Forelimb muscle (tissue), 1 donor: ENCODE data around the gene ARL13B. TPM values are rescaled to one million over a fixed set of nuclear protein-coding genes. Genes with fewer than 3 reads are reported as not detected.
"Not testable (repeated sequence)": the region's sequence is repeated elsewhere in the genome, so short reads cannot be mapped to it uniquely, and the experiment has no call there.

Experiments used
- DNase-seq: peaks from one replicate; pipeline ENCODE4 v3.0.0-alpha.2; 2013; ENCODE audit warnings: low read depth
- polyA plus RNA-seq: library from polyadenylated mRNA; unstranded; fragments of 120-200 nt; gene quantifications from one replicate; pipeline ENCODE4 v1.2.1, GENCODE V29; 2013; ENCODE audit not compliant: insufficient read length

ARL13B gene
- 5.1 TPM for polyA plus RNA-seq

DNA sequence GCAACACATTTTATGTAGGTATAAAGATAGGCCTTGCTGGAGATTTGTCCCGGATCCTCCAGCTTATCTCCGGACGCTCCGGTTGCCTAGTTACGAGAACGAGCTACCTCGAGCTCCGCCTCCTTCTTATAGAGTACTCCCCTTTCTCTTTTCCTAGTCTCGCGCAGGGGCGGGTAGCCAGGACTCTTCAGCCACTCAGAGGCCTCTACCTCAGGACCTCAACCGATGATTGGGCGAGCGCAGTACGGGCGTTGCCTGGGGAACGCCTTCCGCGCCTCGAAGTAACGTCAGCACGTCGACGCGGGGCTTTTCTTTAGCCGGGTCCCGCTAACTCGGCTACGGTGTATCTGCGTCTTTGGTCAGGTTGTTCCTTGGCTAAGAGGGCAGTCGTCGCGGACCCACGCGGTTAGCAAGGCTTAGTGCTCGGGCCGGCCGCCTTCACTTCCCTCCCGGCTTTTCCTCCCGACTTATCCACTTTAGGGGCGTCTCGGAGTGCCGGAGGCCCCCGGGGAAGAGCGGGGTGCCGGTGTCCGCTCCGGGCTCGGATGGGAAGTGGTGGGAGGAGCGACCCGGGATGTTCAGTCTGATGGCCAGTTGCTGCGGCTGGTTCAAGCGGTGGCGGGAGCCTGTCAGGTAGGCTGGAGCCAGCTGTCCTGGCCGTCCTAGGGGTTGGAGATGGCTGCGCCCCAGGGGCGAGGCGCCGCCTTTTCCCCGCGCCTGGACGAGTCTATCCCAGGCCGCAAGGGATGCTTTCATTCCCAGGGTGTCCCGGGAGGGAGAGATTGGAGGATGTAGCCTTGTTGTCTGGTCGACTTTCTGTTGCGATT, at the start of gene ARL13B:
Gene ARL13B (plus strand): TSS at position 306 of the 827 bp plus-strand sequence. CDS start 269 bp downstream, at position 575.
- DNase-seq: peak; percentile 97

DNA sequence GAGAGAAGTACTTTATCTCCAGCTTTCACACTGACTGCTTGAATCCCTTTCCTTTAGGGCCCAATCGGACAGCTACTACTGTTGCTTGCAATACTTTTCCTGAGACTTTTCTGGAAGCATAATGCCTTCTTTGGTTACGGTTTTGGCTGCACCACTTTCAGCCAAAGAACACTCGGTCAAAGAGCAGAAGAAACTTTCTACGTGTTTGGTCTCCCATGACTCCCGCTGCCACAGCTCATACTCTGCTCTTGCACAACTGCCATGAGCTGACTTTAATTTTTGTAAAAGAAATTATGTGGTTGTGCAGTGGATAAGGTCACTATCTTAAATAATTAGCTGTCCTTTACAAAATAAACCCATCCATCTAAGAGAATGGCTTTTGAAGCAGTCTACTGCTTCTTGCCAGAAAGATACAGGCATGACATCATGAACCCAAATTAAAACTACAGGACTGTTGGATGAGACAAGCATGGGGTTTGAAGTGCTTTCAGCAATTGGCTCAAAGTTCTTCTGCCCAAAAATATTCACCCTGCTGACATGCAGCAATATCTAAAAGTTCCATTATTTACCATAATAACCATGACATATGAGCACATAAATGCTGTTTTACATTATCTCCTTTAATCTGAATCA, 48.2 kb upstream of the ARL13B start:
- DNase-seq: no peak

DNA sequence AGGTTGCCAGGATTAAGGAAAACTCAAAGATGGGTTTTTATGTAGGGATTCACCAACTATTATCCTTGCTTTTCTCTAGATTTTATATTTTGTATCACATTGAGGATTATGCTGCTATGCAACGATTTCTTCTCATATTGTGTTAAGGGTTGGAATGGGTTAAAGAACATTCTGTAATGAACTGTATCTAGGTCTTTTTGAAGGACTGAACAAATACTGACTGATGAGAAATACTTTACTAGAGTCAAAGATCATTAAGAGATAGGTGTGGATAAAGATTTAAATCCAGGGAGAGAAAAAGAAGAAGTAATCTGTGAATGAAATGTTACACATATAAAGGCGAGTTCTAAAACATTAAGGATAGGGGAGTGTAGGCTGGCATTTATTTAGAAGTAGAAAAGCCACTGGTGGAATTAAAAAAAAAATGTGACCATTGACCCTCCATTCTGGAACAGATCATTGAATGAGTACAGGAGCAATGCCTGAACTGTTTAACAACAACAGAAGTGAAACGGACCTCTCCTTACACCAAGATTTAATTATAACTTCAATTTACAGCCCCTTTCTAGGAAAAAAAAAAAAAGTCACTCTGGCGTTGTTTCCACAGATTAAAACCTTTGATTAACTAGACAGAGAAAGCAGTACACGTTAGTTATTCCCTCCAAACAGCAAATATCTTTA, 45.4 kb upstream of the ARL13B start:
- DNase-seq: no peak

DNA sequence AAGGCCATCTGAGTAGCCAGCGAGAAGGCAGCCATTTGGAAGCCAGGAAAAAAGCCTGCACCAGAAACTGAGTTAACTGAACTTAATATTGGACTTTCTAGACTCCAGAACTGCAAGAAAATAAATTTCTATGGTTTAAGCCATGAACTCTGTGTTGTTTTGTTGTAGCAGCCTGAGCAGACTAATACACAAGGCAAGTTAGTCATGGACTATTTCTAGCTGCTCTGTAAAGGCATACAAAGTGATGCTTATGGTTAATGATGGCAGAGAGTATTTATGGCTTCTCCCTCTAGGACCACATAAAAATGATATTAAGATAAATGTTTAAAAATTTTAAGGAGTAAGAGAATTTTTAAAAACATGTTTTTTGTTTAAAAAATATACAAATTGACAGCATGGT, 43.4 kb upstream of the ARL13B start:
- no peak for DNase-seq

DNA sequence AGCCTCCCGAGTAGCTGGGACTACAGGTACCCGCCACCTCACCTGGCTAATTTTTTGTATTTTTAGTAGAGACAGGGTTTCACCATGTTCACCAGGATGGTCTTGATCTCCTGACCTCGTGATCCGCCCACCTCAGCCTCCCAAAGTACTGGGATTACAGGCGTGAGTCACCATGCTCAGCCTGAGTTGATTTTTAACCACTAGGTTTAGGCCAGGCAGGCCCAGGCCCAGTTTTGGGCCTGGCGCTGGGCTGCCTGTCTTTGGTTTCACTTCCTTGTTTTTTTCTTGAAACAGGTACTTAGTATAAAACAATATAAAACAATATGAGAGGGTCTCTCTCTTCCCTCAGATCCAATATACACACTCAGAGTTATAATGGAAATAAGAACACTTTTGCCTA, 42.5 kb upstream of the ARL13B start:
- not testable (repeated sequence) for DNase-seq

DNA sequence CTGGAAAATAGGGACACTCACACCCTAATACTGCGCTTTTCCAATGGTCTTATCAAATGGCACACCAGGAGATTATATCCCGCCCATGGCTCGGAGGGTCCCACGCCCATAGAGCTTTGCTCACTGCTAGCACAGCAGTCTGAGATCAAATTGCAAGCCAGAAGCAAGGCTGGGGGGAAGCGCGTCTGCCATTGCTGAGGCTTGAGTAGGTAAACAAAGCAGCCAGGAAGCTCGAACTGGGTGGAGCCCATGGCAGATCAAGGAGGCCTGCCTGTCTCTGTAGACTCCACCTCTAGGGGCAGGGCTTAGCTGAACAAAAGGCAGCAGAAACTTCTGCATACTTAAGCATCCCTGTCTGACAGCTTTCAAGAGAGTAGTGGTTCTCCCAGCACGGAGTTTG, 30.0 kb upstream of the ARL13B start:
- DNase-seq: not testable (repeated sequence)

DNA sequence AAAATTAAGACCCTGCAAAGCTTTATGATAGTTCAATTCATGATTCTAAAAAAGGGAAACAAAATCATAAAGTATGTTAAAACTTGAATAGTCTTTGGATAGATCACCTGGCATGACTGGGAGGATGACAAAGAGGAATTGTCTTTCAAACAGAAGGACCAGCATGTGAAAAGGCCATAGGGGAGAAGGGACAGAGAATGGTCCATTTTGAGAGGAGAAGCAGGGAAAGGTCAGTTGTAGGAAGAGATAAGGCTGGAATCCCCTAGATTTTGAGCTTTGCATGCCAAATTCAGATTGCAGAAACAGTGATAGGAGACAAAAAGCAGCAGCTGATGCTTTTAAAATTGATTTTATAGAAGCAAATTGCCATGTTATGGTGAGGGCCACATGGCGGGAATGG, 18.9 kb upstream of the ARL13B start:
- DNase-seq: no peak

DNA sequence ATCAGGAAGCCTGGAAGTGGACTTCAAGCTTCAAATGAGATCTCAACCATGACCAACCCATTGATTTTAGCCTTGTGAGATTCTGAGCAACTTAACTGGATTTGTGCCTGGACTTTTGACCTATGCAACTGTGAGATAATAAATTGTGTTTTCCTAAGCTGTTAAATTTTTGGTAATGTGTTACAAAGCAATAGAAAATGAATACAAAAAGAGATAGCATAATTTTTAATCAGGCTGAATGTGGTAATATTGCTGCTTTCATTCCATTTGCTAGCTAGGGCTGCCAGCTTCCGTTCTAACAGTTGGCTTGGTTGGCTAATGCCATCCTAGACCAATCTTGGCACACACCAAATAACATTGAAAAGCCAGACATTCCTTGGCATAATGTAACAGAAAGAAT, 18.5 kb upstream of the ARL13B start:
- DNase-seq: no peak

DNA sequence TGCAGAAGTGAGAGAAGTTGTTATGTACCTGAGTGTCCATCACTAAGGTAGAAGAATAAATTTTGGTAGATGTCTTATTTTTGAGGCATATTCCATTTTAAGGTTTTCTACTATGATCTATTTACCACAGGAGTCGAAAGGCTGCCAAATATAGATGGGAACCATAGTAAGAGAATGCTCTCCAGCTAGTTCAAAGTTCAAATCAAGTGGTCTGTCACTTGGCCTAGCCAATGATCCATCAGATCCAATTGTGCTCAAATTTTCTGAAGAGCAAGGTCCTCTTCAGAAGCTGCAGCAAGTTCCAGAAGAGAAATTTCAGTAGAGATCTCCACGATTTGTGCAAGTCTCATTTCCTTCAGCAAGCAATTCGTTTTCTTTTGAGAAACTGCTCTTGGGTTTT, 17.2 kb upstream of the ARL13B start:
- no peak for DNase-seq

DNA sequence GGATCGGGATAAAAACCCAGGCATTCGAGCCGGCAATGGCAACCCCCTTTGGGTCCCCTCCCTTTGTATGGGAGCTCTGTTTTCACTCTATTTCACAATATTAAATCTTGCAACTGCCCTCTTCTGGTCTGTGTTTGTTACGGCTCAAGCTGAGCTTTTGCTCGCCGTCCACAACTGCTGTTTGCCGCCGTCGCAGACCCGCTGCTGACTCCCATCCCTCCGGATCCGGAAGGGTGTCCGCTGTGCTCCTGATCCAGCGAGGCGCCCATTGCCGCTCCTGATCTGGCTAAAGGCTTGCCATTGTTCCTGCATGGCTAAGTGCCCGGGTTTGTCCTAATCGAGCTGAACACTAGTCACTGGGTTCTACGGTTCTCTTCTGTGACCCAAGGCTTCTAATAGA, 14.8 kb upstream of the ARL13B start:
- DNase-seq: not testable (repeated sequence)

DNA sequence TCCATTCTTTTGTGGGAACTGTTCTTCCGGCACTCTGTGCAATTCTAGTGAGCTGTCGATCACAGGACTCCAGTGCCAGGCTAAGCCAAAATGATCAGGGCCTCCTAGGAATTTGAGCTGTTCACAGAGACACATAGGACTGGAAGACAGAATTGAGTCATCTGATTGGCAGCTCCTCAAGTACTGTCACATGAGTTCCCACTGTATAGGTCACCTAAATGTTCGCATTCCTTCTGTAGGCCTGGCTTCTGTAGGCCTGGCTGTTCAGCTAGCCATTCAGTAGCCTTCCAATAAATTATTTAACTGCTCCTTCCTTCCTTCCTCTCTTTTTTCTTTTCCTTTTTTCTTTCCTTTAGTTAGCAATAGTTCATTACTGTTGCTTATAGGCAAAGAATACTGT, 10.5 kb upstream of the ARL13B start:
- DNase-seq: no peak

DNA sequence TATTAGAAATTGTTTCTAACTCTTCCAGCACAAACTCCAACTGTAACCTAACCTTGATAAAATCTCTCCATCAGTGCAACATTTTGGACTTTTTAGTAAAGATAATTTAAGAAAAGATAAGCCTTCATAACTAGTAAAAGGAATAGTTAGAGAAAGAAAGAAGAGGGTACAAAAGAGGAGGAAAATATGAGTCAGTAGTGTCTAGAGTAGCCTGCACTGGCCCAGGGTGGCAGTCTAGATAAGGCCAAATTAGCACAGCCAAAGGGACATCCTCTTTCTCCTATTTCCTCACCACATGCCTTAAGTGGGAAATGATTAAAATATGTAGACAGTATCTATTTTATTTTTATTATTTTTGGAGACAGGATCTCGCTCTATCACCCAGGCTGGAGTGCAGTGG, 10.0 kb upstream of the ARL13B start:
- DNase-seq: no peak

DNA sequence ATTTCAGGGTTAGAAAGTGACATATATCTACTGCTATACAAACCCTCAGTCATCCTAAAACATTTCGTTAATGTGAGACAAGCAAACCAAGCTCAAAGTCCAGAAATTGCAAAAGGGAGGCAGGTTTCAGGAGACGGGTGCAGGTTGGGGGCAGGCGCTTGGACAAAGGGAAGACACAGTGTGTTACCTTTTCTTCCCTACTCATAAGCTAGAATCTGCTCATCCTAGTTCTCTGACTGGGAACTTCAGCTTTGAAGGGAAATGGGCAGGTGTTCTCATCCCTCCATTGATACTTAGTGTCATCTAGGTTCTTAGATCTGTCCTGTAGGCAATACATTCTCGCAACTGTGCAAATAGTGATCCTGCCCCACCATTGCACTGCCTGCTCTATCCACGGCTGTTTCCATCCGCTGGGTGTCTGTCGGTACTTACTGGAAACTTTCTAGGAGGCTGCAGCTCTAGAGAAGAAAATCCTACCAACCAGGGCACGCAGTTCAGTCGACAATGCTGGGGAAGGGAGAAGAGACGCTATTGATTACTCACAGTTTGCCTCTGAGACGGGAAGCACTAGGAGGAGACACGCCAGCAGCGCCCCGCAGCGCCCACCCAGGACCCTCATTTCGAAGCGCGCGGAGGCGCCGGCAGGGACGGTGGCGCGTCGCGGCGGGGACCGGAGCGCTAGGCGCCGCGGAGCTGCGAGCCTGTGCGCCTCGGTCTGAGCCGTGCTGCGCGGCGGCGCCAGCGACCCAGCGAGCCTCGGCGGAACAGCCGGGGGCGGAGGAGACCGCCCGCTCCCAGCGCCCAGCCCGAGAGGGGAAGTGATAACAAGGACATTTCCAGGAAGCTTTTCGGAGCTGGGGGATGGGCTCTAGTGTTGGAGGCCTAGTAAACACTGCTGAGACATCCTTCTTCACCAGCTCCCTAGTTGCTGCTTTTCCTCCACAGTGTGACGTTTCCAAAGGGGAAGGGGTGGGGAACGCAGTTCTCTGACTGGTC, 6.5 kb upstream of the ARL13B start, which contains the start of gene PROS1:
Gene PROS1 (minus strand): TSS at position 766 of the 996 bp plus-strand sequence. CDS start 147 bp downstream, at position 619.
- DNase-seq: peak; percentile 74

DNA sequence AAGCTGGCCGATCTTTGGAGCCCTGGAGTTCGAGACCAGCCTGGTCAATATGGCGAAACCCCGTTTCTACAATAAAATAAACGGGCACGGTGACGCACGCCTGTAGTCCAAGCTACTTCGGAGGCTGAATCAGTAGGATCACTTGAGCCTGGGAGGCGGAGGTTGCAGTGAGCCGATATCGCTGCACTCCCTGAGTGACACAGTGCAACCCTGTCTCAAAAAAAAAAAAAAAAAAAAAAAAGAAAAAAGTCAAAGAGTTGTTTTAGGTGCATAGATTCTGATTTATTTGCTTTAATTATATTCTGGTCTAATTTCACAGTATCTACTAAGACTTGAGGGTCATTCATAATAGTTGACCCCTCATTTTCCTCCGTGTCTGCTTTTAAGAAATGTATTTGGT, 1.7 kb downstream of the ARL13B start:
- no peak for DNase-seq

DNA sequence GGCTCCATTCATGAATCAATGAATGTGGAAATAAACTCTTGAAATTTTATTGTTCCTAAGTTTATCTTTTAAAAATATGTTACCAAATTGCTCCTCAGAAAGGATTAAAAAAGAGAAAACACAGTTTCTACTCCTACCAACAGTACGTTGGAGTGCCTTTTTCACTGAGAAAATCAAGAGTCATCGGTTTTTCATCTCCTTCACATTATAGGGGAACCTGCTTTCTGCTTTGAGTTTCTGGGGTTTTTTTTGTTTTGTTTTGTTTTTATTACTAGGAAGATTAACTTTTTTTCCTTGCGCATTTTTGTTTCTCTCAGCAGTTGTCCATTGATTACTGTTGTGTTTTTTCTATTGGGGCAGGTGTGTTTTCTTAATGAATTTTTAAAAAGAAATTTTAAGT, 3.5 kb downstream of the ARL13B start:
- no peak for DNase-seq

DNA sequence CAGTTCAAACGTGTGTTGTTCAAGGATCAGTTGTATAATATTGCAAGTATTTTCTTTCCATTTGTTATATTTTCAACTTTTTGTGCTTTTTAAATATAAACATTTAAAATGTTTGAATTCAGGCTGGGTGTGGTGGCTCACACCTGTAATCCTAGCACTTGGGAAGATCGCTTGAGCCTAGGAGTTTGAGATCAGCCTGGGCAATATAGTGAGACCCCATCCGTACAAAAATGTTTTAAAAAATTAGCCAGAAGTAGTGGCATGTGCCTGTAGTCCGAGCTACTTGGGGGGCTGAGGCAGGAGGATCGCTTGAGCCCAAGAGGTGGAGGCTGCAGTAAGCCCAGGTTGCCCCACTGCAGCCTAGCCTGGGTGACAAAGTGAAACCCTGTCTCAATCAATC, 4.7 kb downstream of the ARL13B start:
- DNase-seq: no peak

DNA sequence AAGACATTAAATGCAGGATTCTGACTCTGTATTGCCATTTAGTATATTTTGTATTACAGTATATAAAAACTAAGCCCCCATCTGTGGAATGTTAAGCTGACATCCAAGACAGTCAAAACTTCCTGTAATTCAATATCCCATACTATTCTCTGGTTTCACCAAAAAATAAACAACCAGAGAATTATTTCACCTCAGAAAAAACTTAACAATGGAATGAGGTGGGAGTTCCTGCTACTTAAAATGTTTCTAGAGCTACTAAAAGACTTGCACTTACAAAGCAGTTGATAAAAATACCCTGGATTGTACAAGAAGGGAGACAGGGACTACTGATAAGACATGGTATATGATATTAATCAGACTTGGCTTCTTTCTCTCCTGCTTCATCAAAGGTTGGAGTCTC, 8.3 kb downstream of the ARL13B start:
- DNase-seq: no peak

DNA sequence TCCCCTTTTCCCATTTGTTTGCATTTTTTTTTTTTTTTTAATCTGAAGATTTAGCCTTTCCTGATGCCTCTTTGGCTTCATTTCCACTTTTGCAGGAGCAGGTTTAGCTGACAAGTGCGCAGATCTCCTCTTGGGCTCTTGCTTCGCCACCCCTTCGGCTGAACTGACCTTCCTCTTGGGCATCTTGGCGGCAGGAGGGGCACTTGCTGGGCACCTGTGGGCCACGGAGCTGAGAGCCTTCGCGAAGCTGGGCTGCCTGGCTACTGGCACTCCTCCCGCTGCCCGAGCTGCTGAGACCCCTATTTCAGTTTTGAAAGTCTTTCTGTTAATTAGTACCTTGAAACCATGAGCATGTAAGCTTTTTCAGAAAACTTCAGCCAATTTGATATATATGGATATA, 8.8 kb downstream of the ARL13B start:
- DNase-seq: no peak

DNA sequence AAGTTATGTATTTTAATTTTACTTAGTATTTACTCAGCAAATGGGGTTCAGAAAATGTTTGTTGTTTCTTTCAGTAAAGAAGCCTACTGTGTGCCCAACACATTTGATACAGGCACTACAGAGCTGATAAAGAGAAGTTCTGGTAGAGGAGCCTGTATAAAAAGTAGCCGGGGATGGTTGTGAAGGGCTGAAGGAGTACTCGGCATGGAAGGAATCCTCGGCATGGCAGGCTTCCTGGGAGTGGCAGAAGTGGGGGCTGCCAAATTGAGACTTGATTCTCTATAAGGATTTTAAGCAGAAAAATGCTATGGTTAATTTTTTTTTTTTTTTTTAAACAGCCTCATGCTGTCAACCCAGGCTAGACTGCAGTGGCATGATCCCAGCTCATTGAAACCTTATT, 9.3 kb downstream of the ARL13B start:
- DNase-seq: no peak

DNA sequence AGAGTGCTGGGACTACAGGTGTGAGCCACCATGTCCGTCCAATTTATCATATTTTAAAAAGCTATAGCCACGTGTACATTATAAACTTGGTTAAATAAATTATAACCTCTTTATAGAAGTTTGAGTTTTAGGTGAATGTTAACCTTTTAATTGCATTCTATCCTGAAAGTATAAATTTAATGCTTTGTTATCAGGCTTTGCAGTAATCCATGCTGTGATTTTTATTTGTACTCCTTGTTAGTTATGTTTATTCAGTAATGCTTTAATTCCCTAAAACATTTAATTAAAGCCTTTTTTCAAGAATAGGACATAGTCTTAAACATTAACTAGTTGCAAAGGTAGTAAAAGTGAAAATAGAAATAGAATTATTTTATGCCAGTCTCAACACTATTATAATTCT, 11.7 kb downstream of the ARL13B start:
- no peak for DNase-seq

DNA sequence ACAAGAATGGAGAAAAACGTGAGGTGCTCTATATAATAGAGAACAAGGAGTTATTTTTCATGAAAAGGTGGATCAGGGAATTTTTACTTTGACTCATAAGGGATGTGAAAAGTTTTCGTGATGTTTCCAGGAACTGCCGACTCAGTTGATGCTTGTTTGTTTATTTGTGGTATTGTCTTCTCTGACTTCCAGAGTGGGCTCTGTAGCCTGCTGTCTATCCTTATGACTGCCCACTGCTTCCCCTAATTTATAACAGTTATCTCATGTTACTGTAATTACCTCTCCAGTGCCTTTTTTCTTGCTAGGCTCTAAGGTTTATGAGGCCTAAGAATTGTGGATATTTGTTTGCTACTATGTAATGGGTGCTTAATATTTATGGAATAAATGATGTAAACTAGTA, 12.3 kb downstream of the ARL13B start:
- DNase-seq: no peak
